Measurements from ENCODE around the gene KRT15. TPM values are rescaled to one million over a fixed set of nuclear protein-coding genes. Genes with fewer than 3 reads are reported as not detected.

The KRT15 gene
- total and polyA plus RNA-seq, 10 of the 15 experiments (the other 5 are each of a cell fraction or from before 2014, with no cell fraction given) = 0.06 to 0.17 TPM; not detected in 8

- H3K79me2 ChIP-seq (ENCODE audit: control insufficient read depth, insufficient read depth, low read length) = no peaks in the 10 kb centered on the region
- RAD21 ChIA-PET (ENCODE audit: unreplicated experiment) = no interaction called here
- peak; percentile 52 for TF ChIP-seq BCL3 (IDR thresholded peaks at IDR 0.05; ENCODE audit: borderline replicate concordance, insufficient read depth, low read depth, low read length, poor library complexity, severe bottlenecking)
- no peak for TF ChIP-seq RCOR1 (conservative IDR thresholded peaks at IDR 0.05; ENCODE audit: low read depth, low read length)
- no peak for TF ChIP-seq ZNF622 (IDR thresholded peaks at IDR 0.05)
- no peak for TF ChIP-seq ZBTB40 (IDR thresholded peaks at IDR 0.05; ENCODE audit: borderline replicate concordance)
- TF ChIP-seq ZBTB33 (IDR thresholded peaks at IDR 0.05) = no peak
- POLR2A ChIA-PET = no interaction called here
- FAIRE-seq (no peak), DNase-seq (ENCODE audit: low read depth, low spot score) (no peak), ATAC-seq (no peak)
- intact Hi-C loops (cut with micrococcal nuclease; ENCODE audit: unreplicated experiment) = no loop called here
- no peaks in the 10 kb centered on the region for H3K36me3 ChIP-seq (ENCODE audit: control insufficient read depth in 2 of 2, insufficient read depth in 2 of 2, low read length in 1 of 2)
- H3K9ac ChIP-seq (ENCODE audit: control insufficient read depth, insufficient read depth, low read length) = no peak overlapping the region
- SMC1A ChIA-PET (ENCODE audit: uncharacterized antibody, unreplicated experiment) = interaction anchor here (0.6 kb wide), 1 partner anchor 37 kb away, joined by 3 read pairs; no protein-coding TSS in a partner anchor
- BruUV-seq (replicated peaks) = no TSS peak
- no peak overlapping the region for H3K4me3 ChIP-seq
- no peaks in the 10 kb centered on the region for H3K9me3 ChIP-seq (replicated peaks; ENCODE audit: control insufficient read depth, insufficient read depth, low read length)
- no peak overlapping the region for H3K4me2 ChIP-seq (ENCODE audit: control insufficient read depth, insufficient read depth)
- no peak overlapping the region for H2AFZ ChIP-seq (ENCODE audit: control insufficient read depth, low read depth, low read length)
- H3K27ac ChIP-seq (ENCODE audit: control insufficient read depth, insufficient read depth) = no peak overlapping the region
- CTCF ChIA-PET = interaction anchor here (1.5 to 2.1 kb wide), 2 partner anchors 9 to 123 kb away, joined by 3 to 9 read pairs; no protein-coding TSS in a partner anchor
- H3K4me1 ChIP-seq (ENCODE audit: control insufficient read depth, insufficient read depth, low read length) = no peaks in the 10 kb centered on the region
- 6% methylated on average over 7 of the region's 7 CpGs for WGBS (ENCODE audit: insufficient coverage, insufficient replicate concordance, low lambda C conversion rate, missing lambda C conversion rate)
- in situ Hi-C loops (cut with MboI) = no loop called here
- H4K20me1 ChIP-seq (ENCODE audit: control insufficient read depth, insufficient read depth) = no peaks in the 10 kb centered on the region
- H3K27me3 ChIP-seq (replicated peaks in 1 of 2; ENCODE audit: control insufficient read depth in 2 of 2, insufficient read depth in 2 of 2, low read length in 1 of 2) = peaks cover 0 to 2% of the 10 kb centered on the region in 2 experiments; a peak in 2 of 4 replicates
Observed at GRCh38 chr17:41539979-41540701, 21.4 kb upstream of the KRT15 start.

All from GM12878 (cell line).